ENCODE measurements around the gene MAGEA2. TPM values are rescaled to one million over a fixed set of nuclear protein-coding genes. Genes with fewer than 3 reads are reported as not detected.
A peak's percentile ranks its signal among the peaks of the same experiment; 100 is the strongest.
"Not testable (repeated sequence)": the region's sequence is repeated elsewhere in the genome, so short reads cannot be mapped to it uniquely, and the experiment has no call there.

Gene MAGEA2
- total and polyA plus RNA-seq, 3 experiments from 2014 or later: not detected

DNA sequence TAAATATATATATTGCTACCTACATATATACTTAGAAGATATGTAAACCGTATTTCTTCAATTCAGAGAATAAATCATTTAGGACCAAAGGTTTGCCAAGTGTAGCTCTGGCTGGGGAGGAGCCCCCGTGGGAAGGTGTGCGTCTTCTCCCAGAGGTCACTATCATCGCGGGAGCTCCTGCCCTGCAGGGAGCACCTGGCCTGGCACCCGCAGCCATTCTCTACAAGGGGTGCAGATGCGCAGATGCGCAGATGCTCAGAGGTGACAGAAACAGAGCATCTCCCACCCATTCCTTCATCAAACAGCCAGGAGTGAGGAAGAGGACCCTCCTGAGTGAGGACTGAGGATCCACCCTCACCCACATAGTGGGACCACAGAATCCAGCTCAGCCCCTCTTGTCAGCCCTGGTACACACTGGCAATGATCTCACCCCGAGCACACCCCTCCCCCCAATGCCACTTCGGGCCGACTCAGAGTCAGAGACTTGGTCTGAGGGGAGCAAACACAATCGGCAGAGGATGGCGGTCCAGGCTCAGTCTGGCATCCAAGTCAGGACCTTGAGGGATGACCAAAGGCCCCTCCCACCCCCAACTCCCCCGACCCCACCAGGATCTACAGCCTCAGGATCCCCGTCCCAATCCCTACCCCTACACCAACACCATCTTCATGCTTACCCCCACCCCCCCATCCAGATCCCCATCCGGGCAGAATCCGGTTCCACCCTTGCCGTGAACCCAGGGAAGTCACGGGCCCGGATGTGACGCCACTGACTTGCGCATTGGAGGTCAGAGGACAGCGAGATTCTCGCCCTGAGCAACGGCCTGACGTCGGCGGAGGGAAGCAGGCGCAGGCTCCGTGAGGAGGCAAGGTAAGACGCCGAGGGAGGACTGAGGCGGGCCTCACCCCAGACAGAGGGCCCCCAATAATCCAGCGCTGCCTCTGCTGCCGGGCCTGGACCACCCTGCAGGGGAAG lies 39.5 kb downstream of the MAGEA2 start, which contains the start of gene MAGEA2B:
MAGEA2B (plus strand) TSS at position 814 of the 973 bp plus-strand sequence. CDS start 2,479 bp downstream, outside the sequence.
- H3K9me3 Mint-ChIP-seq; H3K4me1 ChIP-seq (ENCODE audit: insufficient read depth, low read length); H3K4me3 Mint-ChIP-seq; POLR2A ChIA-PET; H3K36me3 ChIP-seq (ENCODE audit: insufficient read depth, low read length); H3K9me3 ChIP-seq (ENCODE audit: low read length); H3K27ac Mint-ChIP-seq; CTCF ChIA-PET; H3K27ac ChIP-seq (ENCODE audit: low read depth, low read length); DNase-seq; H3K36me3 Mint-ChIP-seq; H3K27me3 ChIP-seq (ENCODE audit: insufficient read depth, low read length, poor library complexity, severe bottlenecking); H3K4me3 ChIP-seq (ENCODE audit: low read length); H3K4me1 Mint-ChIP-seq; H3K27me3 Mint-ChIP-seq: not testable (repeated sequence)

DNA sequence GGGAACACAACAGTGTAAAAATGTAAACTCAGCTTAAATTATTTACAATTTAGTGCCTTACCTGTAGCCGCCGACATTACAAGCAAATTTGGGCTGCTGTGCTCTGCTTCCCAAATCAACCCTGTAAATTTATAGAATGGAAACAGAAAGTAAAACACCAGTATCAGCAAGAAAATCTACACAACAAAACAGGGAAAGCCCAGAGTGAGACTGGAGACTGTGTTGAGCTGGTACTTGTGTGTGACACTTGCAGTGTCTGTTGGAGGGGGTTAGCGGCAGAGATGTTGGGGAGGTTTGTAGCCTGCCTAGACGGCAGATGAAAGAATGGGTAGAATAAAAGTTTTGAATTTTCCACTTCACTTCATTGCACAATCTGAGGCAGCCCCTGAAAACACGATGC lies 40.4 kb downstream of the MAGEA2 start:
- H3K9me3 ChIP-seq (ENCODE audit: low read length); H3K27me3 ChIP-seq (ENCODE audit: insufficient read depth, low read length, poor library complexity, severe bottlenecking); H3K27me3 Mint-ChIP-seq; H3K4me1 ChIP-seq (ENCODE audit: insufficient read depth, low read length); H3K9me3 Mint-ChIP-seq; H3K4me1 Mint-ChIP-seq; H3K27ac ChIP-seq (ENCODE audit: low read depth, low read length); H3K36me3 Mint-ChIP-seq; DNase-seq; H3K4me3 ChIP-seq (ENCODE audit: low read length); H3K36me3 ChIP-seq (ENCODE audit: insufficient read depth, low read length); POLR2A ChIA-PET; H3K4me3 Mint-ChIP-seq; H3K27ac Mint-ChIP-seq; CTCF ChIA-PET: not testable (repeated sequence)

DNA sequence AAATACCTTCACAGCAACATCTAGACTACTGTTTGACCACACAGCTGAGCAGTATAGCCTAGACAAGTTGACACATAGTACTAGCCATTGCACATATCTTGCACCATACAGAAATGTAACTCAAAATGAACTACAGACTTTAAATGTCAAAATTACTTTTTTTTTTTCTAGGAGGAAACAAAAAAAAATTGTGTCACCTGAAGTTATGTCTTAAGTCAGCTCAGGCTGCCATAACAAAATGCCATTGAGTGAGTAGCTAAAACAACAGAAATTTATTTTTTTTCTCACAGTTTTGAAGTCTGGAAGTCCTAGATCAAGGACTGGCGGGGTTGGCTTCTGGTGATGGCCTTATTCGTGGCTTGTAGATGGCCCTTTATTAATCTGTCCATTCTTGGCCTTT lies 44.5 kb downstream of the MAGEA2 start, which contains the start of gene CSAG2:
CSAG2 (minus strand) TSS at position 101 of the 400 bp plus-strand sequence. CDS start 161 bp downstream, outside the sequence.
- CTCF ChIA-PET; H3K27me3 Mint-ChIP-seq; H3K36me3 ChIP-seq (ENCODE audit: insufficient read depth, low read length); H3K27ac Mint-ChIP-seq; H3K9me3 ChIP-seq (ENCODE audit: low read length); H3K4me1 ChIP-seq (ENCODE audit: insufficient read depth, low read length); POLR2A ChIA-PET; H3K36me3 Mint-ChIP-seq; H3K27ac ChIP-seq (ENCODE audit: low read depth, low read length); H3K9me3 Mint-ChIP-seq; H3K4me3 ChIP-seq (ENCODE audit: low read length); H3K27me3 ChIP-seq (ENCODE audit: insufficient read depth, low read length, poor library complexity, severe bottlenecking); DNase-seq; H3K4me1 Mint-ChIP-seq; H3K4me3 Mint-ChIP-seq: not testable (repeated sequence)

DNA sequence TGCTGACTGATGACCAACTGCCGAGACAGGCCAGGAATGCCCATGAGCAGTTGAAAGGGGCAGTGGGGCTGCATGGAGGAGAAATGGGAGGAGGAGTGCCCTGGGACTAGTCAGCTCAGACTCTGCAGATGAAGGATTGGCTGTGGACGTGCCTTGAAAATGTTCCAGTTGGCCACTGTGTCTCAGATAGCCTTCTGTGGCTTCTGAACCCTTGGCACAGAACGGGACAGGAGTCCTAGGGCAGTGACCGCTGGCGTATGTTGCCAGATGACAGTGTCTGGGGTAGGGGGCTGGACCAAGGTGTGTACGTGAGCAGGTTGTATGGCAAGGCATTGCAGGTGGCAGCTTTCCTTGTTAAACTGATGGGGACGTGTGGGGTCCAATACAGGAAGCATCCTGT lies 47.1 kb downstream of the MAGEA2 start:
- CTCF ChIA-PET; H3K36me3 ChIP-seq (ENCODE audit: insufficient read depth, low read length); H3K4me1 Mint-ChIP-seq; DNase-seq; H3K4me3 ChIP-seq (ENCODE audit: low read length); H3K27me3 ChIP-seq (ENCODE audit: insufficient read depth, low read length, poor library complexity, severe bottlenecking); H3K4me1 ChIP-seq (ENCODE audit: insufficient read depth, low read length); POLR2A ChIA-PET; H3K9me3 ChIP-seq (ENCODE audit: low read length); H3K9me3 Mint-ChIP-seq; H3K27me3 Mint-ChIP-seq; H3K27ac Mint-ChIP-seq; H3K27ac ChIP-seq (ENCODE audit: low read depth, low read length); H3K36me3 Mint-ChIP-seq; H3K4me3 Mint-ChIP-seq: not testable (repeated sequence)

DNA sequence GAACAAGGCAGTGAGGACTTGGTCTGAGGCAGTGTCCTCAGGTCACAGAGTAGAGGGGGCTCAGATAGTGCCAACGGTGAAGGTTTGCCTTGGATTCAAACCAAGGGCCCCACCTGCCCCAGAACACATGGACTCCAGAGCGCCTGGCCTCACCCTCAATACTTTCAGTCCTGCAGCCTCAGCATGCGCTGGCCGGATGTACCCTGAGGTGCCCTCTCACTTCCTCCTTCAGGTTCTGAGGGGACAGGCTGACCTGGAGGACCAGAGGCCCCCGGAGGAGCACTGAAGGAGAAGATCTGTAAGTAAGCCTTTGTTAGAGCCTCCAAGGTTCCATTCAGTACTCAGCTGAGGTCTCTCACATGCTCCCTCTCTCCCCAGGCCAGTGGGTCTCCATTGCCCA lies 53.3 kb downstream of the MAGEA2 start:
- H3K4me3 Mint-ChIP-seq; H3K27ac Mint-ChIP-seq; CTCF ChIA-PET; H3K27ac ChIP-seq (ENCODE audit: low read depth, low read length); H3K9me3 Mint-ChIP-seq; H3K27me3 ChIP-seq (ENCODE audit: insufficient read depth, low read length, poor library complexity, severe bottlenecking); H3K4me3 ChIP-seq (ENCODE audit: low read length); H3K36me3 ChIP-seq (ENCODE audit: insufficient read depth, low read length); POLR2A ChIA-PET; H3K9me3 ChIP-seq (ENCODE audit: low read length); H3K4me1 Mint-ChIP-seq; H3K27me3 Mint-ChIP-seq; H3K36me3 Mint-ChIP-seq; H3K4me1 ChIP-seq (ENCODE audit: insufficient read depth, low read length): not testable (repeated sequence)
- peak in 1 of 5 donors; percentile 8 for DNase-seq

Other genes with a start within 250 kb of the MAGEA2 start
- gene GABRQ, start 115.9 kb downstream of the MAGEA2 start, total RNA-seq: not detected
- gene GABRQ, start 115.9 kb downstream of the MAGEA2 start, polyA plus RNA-seq: not detected
- gene MAGEA3, start 55.0 kb downstream of the MAGEA2 start, total RNA-seq: not detected
- not detected for gene MAGEA3, start 55.0 kb downstream of the MAGEA2 start, polyA plus RNA-seq
- gene CSAG2, start 44.6 kb downstream of the MAGEA2 start, total RNA-seq: not detected
- not detected for gene CSAG2, start 44.6 kb downstream of the MAGEA2 start, polyA plus RNA-seq
- gene MAGEA2B, start 39.2 kb downstream of the MAGEA2 start, total RNA-seq: not detected
- not detected for gene MAGEA2B, start 39.2 kb downstream of the MAGEA2 start, polyA plus RNA-seq
- not detected for gene CSAG1, start 20.1 kb downstream of the MAGEA2 start, total RNA-seq
- gene CSAG1, start 20.1 kb downstream of the MAGEA2 start, polyA plus RNA-seq: not detected
- gene MAGEA12, start 20.1 kb downstream of the MAGEA2 start, total RNA-seq: not detected
- not detected for gene MAGEA12, start 20.1 kb downstream of the MAGEA2 start, polyA plus RNA-seq
- not detected for gene CSAG3, start 5.4 kb upstream of the MAGEA2 start, total RNA-seq
- gene CSAG3, start 5.4 kb upstream of the MAGEA2 start, polyA plus RNA-seq: not detected
- gene MAGEA6, start 15.8 kb upstream of the MAGEA2 start, total RNA-seq: not detected
- gene MAGEA6, start 15.8 kb upstream of the MAGEA2 start, polyA plus RNA-seq: not detected
- gene CETN2, start 76.9 kb upstream of the MAGEA2 start, total RNA-seq: 10 to 100 TPM; 12.5 to 15.4 TPM
- gene CETN2, start 76.9 kb upstream of the MAGEA2 start, polyA plus RNA-seq: 29.0 TPM
- gene NSDHL, start 77.2 kb upstream of the MAGEA2 start, total RNA-seq: 10 to 100 TPM; 20.3 to 21.8 TPM
- gene NSDHL, start 77.2 kb upstream of the MAGEA2 start, polyA plus RNA-seq: 15.0 TPM
- under 1 TPM; 0.82 to 0.96 TPM for gene ZNF185, start 144.2 kb upstream of the MAGEA2 start, total RNA-seq
- gene ZNF185, start 144.2 kb upstream of the MAGEA2 start, polyA plus RNA-seq: 2.3 TPM
- gene PNMA5, start 240.3 kb upstream of the MAGEA2 start, total RNA-seq: not detected
- gene PNMA5, start 240.3 kb upstream of the MAGEA2 start, polyA plus RNA-seq: not detected

Measured in CD8-positive, alpha-beta memory T cell (primary cell).